NCI-H82 (cell line): ENCODE results near the gene CERS1.
"Not testable (repeated sequence)": the region's sequence is repeated elsewhere in the genome, so short reads cannot be mapped to it uniquely, and the experiment has no call there.

Experiments used
- DNase-seq: peaks from one replicate; lab custom pipeline; 2025; lab: John Stamatoyannopoulos, UW

The CERS1 gene

GRCh38 chr19:18919086-18919899, 23.3 kb upstream of the CERS1 start, which contains the start of the genes COPE and DDX49:
Gene COPE, minus strand, starts transcription at chr19:18919387. Its CDS starts 39 bp downstream, at chr19:18919348.
Gene DDX49, plus strand, starts transcription at chr19:18919715. Its CDS starts 27 bp downstream, at chr19:18919742.
- DNase-seq: peak; percentile 100

GRCh38 chr19:18917593-18917992, 21.6 kb upstream of the CERS1 start:
- DNase-seq: not testable (repeated sequence)

- DNase-seq: peak; percentile 69
Measured at GRCh38 chr19:18915639-18916038, 19.7 kb upstream of the CERS1 start.

- DNase-seq: no peak
Measured at GRCh38 chr19:18913466-18913865, 17.5 kb upstream of the CERS1 start.

- no peak for DNase-seq
Measured at GRCh38 chr19:18912933-18913332, 17.0 kb upstream of the CERS1 start.

GRCh38 chr19:18910801-18911436, 15.0 kb upstream of the CERS1 start:
- DNase-seq: no peak

GRCh38 chr19:18910010-18910409, 14.1 kb upstream of the CERS1 start:
- DNase-seq: no peak

- no peak for DNase-seq
Measured at GRCh38 chr19:18908917-18909619, 13.1 kb upstream of the CERS1 start.

GRCh38 chr19:18906605-18907519, 10.9 kb upstream of the CERS1 start:
- no peak for DNase-seq

GRCh38 chr19:18905513-18906236, 9.7 kb upstream of the CERS1 start:
- DNase-seq: no peak

GRCh38 chr19:18905058-18905456, 9.1 kb upstream of the CERS1 start:
- DNase-seq: no peak

- DNase-seq: no peak
Measured at GRCh38 chr19:18904334-18905057, 8.5 kb upstream of the CERS1 start.

- no peak for DNase-seq
Measured at GRCh38 chr19:18903156-18904037, 7.4 kb upstream of the CERS1 start.

GRCh38 chr19:18902519-18902918, 6.6 kb upstream of the CERS1 start:
- DNase-seq: not testable (repeated sequence)

GRCh38 chr19:18901491-18901890, 5.5 kb upstream of the CERS1 start:
- no peak for DNase-seq

GRCh38 chr19:18900700-18901481, 4.9 kb upstream of the CERS1 start:
- no peak for DNase-seq

- peak; percentile 54 for DNase-seq
Measured at GRCh38 chr19:18899624-18900560, 3.9 kb upstream of the CERS1 start.
